GM19240 (cell line): ENCODE measurements around the gene CERK.

Source experiments
- DNase-seq: peaks from one replicate; pipeline ENCODE4 v3.0.0; 2011; ENCODE audit warnings: low spot score; ENCODE audit not compliant: insufficient read length

The CERK gene

DNA sequence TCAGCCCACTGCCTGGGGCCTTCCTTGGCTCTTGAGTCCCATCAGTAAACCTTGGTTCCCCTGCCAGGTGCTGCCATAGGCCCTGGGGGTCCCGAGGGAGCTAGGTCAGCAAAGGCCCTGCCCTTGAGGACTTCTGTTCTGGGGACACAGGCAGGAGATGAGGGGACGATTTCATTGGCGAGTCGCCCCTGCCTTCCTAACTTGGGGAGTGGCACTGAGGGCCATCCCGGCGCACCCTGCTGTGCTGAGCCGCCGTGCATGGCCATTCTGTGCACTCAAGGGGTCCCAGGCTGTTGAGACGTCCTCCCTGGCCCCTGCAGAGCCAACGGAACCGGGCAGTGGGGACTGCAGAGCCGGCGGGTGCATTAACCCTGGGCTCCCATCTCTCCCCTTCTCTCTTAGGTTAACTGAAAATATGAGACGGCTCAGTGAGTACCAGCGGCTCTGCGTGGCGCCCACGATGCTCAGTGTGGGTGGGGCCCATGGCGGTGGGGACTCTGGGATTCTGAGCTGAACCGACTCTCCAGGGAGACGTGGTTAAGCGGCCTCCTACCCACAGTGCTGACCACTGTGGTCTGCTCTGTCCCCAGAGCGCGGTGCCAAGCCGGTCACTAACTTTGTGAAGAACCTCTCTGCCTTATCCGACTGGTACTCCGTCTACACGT, 74.5 kb downstream of the CERK start:
- no peak for DNase-seq

DNA sequence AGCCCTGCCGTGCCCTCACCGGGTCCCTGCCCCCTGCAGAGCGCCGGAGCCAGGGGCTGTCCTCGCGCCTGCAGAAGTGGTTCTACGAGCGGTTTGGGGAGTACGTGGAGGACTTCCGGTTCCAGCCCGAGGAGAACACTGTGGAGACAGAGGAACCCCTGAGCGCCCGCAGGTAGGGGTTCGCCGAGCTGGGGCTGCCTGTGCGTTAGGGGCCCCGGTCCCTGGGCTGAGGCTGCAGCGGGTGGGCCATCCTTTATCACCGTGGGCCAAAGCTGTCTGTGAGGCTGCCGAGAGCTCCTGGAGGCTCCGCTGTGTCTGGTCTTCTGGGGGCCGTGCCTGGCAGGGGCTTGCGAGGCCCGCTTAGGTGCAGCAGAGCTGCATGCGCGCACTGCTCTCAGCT, 75.1 kb downstream of the CERK start:
- DNase-seq, result no peak

DNA sequence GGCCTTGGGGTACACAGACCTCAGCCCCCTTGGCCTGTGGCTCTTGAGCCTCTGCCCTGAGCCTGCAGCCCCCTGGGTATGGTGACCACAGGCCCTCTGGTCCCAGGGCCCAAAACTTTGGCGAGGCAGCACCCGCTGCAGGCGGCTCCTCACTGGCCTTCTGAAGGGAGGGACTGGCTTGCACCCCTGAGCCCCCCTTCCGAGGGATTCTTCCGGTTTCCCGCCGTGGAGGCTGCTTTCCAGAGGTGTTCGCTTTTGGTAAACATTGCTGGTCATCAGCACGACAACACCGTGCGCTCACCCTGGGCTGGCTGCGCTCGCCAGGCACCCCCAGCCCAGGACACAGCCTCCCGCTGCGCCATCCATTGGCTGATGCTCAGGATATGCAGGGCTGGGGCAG, 75.8 kb downstream of the CERK start:
- no peak for DNase-seq

DNA sequence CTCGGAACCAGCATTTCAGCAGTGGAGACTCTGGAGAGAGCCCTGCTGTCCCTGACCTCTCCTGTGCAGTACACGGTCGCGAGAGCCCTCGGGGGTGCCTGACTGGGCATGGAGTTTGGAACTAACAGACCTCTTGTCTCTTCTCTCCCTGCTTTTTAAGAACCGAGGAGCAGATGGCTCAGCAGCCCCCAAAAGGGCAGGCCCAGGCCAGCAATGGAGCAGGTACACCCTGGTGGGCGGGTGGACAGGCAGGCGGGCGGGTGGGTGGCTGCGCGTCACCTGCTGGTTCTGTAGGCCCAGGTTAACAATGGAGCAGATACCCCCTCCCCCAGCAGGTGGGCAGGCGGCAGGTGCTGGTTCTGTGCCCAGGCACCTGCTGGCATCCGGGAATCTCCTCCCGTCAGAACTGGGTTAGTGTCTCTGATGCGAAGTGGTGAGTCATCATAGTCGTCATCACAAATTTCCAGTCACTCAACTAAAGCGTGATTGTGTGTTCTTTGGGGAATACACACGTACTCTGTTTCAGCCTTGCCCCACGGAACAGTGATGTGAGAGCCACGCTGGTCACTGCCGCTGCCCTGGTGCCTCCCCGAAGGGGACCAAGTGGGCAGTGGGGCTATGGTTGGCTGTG, 76.7 kb downstream of the CERK start:
- no peak for DNase-seq

DNA sequence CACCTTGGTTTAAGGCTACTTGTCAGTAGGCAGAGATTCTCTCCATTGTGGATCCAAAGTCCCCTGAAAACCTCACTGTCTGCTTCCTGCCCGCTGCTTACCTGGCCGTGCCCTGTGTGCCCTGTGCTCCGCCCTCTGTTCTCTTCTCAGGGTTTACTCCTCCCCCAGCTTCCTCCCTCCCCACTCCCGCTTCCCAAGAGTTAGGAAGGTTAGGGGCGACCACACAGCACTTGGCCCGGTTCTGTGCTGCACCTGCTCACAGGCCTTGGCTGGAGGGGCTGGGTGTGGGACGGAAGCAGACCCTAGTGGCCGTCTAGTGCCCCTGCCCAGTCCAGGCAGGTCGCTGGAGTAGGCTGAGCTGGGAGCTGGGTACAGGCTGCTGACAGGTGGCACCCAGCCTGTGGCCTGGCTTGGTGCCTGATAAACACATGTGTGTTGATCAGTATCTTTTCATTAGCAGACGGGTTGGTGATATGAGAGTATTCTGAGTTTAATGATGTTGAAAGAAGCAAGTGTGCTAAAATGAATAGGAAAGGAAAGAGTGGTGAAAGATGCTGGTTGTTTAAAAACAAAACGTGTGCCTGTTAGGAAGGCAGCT, 77.3 kb downstream of the CERK start:
- DNase-seq, result no peak

DNA sequence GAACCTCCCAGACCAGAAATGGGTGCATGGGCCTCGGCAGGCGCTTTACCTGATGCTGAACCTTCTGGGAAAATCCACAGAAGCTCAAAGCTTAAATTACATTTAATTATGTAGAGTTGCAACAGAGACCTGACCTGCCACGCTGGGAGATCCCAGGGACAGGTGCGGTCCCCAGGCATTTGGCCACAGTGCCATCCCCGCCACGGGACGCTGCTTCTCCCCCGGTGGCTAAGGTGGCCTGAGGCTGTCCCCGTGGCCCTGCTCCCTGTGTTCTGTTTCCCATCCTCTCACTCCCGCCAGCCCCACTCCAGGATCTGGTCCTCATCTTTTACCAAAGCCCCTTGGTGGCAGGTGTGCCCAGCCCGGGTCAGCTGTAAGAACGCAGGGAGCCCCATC, 78.3 kb downstream of the CERK start:
- no peak for DNase-seq

DNA sequence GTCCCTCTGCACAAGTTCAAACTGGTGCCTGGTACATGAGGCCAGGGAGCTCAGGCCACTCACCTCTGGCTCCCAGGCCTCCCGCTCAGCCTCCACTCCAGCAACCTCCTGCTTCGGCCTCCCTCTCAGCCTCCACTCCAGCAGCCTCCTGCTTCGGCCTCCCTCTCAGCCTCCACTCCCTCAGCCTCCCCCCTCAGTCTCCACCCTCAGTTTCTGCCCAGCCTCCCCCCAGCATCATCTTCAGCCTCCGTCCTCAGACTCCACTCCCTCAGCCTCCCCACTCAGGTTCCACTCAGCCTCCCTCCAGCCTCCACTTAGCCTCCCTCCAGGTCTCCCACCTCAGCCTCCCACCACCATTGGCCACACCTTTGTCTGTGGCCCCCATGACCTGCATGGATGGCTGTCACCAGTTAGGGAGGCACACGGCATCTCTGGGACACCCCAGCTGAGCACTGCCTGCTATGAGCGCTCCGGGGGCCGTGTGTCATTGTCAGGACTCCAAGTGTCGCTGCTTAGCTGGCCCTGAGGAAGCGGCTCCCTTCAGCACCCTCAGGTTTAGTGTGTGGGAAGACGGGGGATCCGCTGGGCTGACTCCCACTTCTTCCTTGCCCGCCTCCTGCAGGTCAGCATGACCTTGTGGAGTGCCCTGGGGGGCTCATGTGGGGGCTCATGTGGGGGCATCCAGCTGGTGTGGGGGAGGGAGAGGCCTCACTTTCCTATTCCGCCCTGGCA, 78.8 kb downstream of the CERK start:
- DNase-seq, result no peak

DNA sequence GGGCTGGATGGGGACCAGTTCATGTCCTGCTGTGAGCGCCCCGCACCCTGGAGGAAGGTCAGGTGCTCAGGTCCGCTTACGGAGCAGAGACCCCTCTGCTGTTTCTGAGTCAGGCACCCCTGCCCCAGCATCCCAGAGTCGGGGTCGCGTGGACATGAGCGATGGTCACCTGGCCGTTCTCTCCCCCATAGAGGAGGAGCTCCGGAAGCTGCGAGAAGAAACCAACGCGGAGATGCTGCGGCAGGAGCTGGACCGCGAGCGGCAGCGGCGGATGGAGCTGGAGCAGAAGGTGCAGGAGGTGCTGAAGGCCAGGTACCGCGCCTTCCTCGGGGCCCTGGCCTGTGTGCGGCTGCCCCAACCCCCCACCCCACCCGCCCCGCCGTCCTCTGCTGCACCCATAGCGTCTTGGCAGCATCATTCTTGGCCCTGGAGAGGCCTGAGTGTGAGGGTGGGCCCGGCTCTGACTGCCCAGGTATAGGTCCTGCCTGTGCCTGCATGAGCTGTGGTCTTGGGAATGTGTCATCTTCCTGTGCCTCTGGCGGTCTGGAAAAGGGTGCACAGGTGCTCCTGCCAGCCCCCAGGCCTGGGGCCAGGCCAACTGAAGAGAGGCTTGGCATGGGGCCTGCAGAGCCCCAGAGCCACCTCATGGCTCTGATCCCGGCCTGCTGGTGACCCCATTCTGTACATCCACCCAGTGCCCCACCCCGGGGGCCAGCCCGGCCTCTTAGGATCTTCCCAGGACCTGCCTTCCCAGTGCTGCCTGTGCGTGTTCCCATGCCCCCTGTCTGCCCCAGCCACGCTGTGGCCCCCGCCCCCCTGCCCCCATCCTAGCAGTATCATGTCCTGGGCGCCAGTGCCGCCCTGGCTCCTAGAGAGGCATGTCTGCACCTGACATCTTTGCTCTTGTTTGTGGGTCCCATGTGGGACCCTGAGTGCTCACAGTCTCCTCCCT, 79.8 kb downstream of the CERK start:
- DNase-seq, result no peak

DNA sequence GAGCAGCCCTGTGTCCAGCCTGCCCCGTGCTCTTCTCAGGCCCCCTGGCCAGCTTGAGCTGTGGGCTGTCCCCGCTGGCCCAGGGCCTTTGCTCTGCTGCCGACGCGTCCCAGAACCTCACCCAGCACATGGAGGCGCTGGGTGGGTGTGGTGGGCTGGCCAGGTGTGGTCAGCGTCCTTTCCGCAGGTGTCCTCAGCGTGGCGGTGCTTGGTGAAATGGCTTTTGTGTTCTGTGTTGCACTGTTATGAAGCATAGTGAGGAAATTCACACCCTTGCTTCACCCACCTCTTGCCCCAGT, 80.4 kb downstream of the CERK start:
- no peak for DNase-seq

DNA sequence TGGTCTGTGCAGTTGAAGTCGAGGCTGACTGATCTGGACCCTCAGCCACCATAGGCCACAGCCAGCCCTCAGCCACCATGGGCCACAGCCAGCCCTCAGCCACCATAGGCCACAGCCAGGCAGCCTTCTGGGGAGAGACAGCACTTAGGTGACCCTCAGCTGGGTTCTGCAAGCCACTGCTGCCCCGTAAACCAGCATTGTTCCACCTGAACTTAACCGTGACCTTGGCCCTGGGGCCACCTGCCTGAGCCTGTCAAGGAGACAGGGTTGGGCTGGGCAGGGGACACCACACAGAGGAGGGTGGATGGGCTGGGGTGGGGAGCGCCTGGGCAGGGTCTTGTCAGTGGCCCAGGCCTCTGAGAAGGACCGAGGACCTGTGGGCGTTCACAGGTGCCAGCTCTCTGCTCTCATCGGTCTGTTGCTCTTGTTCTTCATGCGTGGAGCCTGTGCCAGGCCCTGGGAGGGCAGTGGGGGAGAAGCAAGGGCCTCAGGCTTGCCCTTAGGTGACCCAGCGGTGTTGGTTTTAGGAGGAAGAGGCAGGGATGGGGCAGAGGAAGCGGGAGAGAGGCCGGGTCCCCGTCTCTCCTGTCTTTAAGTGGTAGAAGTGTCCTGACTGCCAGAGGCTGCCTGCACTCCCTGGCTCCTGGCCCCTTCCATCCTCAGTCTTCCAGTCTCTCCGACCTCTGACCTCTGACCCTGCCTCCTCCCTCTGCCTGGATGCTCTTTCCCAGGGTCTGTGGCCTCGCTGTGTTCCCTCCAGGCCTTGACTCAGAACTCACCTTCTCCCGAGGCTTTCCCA, 81.0 kb downstream of the CERK start:
- no peak for DNase-seq

DNA sequence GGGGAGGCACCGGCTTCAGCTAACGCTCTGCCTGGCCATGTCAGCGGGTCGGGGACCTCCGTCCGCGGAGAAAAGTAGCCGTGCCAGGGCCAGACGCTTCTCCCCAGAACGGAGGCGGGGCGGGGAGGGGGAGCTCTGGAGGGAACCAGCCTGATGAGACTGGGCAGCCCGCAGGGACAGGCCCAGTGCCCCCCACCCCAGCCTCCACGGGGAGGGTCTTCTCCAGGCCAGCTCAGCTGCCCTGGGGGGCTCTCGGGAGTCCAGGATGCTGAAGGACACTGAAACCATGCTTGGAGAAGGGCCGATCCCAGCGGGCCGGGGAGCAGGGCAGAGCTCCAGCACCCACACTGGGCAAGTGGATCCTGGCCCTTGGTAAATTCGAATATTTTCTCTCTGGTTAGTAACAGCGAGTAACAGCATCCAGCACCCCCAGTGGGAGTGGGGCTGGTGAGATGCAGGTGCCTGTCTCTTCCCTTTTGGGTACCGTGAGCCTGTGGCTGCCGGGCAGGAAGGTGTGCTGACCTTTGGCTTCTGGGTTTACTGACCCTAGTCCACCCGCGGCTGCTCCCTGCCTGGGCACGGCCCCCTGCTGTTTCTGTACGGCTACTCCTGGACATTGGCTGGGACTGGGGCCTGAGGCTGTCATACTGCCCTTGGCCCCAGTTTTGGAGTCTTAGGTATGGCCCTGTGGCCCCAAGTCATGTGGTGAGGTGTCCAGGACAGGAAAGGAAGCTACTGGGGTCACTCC, 82.0 kb downstream of the CERK start:
- no peak for DNase-seq

DNA sequence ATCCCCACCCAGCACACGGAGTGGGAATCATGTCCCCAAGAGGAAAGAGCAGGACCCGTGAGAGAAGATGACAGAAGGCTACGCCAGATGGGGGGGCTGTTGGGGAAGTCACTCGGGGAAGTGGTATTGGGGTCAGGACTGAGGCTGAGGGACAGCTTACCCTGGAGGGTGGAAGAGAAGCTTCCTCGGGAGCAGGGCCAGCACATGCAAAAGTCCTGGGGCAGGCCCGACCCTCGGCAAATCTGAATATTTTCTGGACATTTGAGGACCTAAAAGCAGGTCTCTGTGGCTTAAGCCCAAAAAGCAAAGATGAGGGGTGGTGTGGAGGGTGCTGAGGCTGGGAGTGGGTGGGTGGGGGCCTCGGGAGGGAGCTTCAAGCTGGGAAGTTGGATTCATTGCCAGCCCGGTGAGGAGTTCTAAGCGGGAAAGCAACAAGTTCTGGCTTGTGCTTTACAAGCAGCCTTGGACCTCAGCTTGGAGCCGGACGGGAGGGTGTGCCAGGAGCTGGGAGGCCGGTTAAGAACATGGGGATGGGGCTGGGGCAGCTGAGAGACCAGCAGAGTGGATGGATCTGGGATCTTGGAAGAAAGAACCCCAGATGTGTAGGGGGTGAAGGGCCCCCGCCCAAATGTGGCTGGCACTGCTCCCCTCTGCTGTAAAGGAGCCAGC, 83.0 kb downstream of the CERK start:
- no peak for DNase-seq

DNA sequence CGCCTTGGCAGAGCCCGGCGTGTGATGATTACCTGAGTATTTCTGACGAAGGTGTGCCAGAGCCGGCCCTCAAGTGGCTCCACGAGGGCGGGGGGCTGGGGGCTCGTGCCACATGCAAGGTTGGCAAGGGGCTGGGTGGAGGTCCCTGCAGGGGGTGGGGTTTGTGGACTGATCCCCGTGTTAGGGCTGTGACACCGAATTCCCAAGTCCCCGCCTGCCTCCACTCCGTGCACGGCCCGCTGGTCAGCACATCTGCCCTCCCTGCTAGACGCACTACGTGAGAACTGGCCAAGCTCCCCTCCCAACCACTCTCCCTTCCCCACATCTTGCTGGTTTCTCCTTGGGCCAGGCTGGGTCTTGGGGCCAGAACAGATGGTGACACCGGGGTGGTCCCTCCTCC, 83.6 kb downstream of the CERK start:
- no peak for DNase-seq

DNA sequence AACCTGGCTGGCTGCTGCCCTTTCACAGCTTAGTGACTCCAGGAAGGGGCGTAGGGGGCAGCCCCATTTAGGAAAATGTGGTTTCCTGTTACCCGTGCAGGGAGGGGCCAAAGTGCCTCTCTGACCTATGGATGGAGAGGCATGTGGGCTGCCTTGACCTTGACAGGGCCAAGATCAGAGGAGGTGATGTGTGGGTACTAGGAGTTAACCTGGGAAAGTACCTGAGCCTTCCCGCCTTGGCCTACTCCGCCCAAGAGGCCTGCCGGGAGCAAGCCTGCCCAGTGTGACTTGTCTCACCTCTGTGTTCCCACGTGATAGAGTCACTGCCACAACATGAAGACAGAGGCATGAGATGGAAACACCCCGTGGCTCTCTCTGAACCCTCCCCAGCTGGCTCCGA, 84.5 kb downstream of the CERK start:
- peak; percentile 31 for DNase-seq

DNA sequence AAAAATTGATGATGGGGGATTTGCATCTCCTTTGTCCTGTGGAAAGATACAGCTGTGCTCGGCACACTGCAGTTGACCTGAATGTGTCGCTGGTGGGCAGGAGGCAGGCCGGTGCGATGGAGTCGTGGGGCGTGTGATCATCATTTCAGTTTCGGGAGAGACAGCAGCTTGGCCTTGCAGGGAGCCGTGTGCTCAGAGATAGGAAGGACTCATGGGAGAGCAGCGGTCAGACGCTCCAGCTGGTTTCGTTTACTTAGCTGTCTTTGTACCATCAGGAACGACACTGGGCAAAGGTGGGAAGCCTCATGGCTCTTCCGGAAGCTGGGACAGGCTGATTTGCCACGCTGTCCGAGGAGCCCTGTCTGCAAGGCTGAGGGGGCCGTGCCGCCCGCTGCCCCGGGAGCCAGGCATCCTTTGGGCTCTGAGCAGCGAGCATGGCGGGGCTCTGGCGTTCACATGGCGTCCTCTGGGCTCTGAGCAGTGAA, 85.2 kb downstream of the CERK start:
- no peak for DNase-seq

DNA sequence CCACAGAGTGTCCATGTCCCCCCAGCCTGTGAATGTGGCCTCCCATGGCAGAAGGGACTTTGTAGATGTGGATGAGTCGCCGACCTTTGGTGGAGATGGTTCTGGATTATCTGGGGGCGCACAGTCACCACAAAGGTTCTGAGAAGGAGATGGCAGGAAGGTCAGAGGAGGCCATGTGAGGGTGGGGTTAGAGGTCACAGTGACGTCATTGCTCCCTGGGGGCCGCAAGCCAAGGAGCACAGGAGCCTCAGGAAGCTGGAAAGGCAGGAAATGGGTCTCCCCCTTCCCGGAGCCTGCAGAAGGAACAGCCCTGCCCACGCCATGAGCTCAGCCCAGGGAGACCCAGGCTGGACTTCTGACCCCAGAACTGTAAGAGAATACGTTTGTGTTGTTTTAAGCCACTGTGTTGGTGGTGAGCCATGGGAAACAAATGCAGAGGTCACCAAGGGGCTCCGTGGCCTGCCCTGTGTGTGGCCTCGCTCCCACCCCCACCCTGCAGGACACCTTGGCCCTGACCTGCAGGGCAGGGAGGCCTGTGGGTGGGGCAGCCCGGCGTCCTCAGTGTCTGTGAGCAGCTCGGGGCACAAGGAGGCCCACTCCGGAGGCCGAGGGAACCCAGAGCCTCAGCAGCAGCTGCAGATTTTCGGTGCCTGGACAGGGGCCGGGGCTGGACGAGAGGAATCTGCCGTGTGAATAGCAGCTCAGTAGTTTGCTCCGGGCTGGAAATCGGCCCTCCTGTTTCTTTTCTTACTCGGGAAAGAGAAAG, 85.8 kb downstream of the CERK start:
- no peak for DNase-seq

DNA sequence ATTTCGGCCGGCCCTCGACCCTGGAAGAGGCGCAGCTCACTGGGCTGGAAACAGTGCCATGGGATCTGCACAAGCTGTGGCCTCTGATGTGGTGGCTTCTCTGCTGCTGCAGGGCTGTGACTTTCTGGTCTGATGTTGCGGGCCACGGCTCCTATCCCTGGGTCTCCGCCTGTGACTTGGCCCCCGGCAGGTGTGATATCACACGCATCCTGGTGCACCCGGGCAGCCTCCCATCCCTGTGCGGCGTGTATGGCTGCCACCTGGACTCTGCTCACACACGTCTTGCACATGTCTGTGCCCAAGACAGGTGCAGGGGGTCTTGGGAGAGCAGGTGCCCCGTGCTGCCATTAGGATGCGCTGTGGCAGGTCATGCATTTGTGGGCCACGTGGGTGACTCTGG, 86.7 kb downstream of the CERK start:
- DNase-seq, result no peak

DNA sequence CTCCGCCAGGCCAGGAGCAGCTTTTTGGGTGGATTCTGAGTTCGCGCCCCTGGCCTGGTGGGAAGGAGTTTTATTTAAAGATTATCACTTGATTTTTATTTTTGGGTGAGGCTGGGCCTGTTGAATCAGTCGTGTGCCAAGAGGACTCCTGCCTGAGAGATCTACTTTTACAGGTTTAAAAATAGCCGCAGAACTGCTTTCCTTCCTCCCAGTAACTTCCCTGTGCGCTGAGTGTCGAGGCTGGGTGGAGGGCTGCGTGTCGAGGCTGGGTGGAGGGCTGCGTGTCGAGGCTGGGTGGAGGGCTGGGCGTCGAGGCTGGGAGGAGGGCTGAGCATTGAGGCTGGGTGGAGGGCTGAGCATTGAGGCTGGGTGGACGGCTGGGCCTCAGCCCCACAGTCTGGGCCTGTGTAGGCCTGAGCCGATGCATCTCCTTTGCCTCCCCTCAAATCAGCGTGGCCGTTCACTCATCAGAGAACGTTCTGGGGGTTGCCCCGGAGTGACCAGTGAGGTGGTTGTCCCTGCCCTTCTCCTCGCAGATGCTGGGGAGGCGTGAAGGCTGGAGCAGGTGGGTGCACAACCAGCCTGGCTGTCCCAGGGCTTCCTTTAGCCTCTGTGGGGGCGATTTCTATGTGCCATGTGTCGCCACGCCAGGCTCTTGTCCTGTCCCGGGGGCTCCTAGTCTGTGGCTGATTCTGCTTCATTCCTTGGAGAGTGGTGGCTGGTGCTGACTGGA, 87.8 kb downstream of the CERK start:
- no peak for DNase-seq
